Measurements from ENCODE around the gene NHEJ1.

The NHEJ1 gene

DNA sequence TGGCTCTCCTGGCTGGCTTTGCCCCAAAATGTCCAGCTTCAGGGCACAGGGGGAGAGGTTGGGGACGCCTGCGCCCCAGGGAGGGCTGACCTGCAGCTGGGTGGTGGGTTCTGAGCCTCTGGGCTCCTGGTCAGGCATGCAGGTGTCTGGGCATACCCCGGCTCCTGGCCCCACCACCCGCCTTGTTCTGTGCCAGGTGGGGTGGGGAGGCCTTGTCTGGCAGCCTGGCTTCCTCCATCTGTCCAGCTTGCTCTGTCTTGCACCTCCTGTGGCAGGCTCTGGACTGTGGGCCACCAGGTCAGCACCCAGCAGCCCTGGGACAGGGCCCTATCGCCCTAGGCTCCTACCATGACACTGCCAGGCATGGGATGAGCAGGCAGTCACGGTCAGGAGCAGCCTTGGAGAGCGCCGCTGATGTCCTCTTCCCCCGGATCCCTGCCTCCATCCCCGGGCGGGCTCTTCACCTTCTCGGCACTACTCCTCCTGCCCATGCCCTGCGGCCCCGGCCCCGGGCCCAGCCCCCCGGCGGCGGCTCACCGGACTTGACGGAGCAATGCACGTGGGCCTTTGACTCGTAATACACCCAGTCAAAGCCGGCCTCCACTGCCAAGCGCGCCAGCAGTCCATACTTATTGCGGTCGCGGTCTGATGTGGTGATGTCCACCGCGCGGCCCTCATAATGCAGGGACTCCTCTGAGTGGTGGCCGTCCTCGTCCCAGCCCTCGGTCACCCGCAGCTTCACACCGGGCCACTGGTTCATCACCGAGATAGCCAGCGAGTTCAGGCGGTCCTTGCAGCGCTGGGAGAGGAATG is 103.5 kb downstream of the NHEJ1 start:
- no peak overlapping the region for H3K4me2 ChIP-seq (ENCODE audit: low read length)
- WGBS (ENCODE audit: extremely low coverage, insufficient coverage, insufficient read length): no CpG with 5 or more reads among the region's 40 CpGs

DNA sequence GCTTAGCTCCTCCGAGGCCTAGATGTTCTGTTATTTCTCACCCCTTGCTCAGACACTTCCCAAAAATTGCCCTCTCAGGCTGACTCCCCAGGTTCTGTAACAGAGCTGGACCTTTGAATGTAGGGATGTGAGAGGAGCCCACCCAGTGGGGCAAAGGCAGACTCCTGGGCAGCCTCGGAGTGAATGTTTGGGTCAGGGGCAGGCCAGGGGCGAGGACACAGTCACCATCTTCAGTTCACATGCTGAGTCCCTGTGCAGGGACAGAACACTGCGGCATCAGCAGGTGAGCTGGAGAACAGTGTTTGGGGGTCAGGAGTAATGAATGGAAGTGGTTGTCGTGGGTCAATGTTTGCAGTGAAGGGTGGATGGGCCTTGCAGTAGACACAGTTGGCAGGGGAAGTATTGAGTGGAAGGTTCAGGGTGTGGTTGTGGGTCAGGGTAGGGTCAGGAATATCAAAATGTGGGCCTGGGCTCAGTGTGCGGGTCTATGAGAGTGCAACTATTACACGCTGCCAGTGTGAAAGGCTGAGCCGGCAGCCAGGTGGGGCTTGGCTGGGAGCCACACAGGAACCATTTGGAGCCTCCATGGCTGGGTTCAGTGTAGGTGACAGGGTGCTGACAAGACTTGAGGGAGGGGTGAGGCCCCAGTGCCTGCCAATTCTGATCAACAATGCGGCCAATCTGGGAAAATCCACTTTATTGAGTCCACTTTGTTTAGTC is 104.3 kb downstream of the NHEJ1 start:
- no CpG with 5 or more reads among the region's 9 CpGs for WGBS (ENCODE audit: extremely low coverage, insufficient coverage, insufficient read length)
- no peaks in the 10 kb centered on the region for H3K79me1 ChIP-seq (ENCODE audit: low read length)
- no peak overlapping the region for H4K12ac ChIP-seq (ENCODE audit: low read depth, low read length)
- peaks cover 58% of the 10 kb centered on the region for H3K27me3 ChIP-seq (ENCODE audit: insufficient read depth, low read length)
- H4K8ac ChIP-seq (ENCODE audit: low read depth, low read length): no peak overlapping the region
- H3K4me1 ChIP-seq (ENCODE audit: control insufficient read depth in 1 of 2, insufficient read depth in 2 of 2, low read length in 2 of 2): peaks cover 0 to 2% of the 10 kb centered on the region in 2 experiments
- H3K18ac ChIP-seq (ENCODE audit: low read length): no peak overlapping the region
- no peak overlapping the region for H3K4me2 ChIP-seq (ENCODE audit: low read length)
- no peak overlapping the region for H4K91ac ChIP-seq (ENCODE audit: low read depth, low read length)
- no peak overlapping the region for H3K27ac ChIP-seq (ENCODE audit: low read depth, low read length)
- H2AFZ ChIP-seq (ENCODE audit: insufficient read depth, low read length, poor library complexity): no peak overlapping the region
- no peak for DNase-seq
- H3K36me3 ChIP-seq (ENCODE audit: control insufficient read depth in 1 of 2, insufficient read depth in 2 of 2, low read length in 2 of 2): no peaks in the 10 kb centered on the region
- no peak overlapping the region for H3K4me3 ChIP-seq (ENCODE audit: low read depth, low read length)
- H2BK5ac ChIP-seq (ENCODE audit: low read depth, low read length, poor library complexity): no peak overlapping the region
- H3K14ac ChIP-seq (ENCODE audit: low read length): no peak overlapping the region
- H3K23ac ChIP-seq (ENCODE audit: low read length): no peak overlapping the region
- H2BK12ac ChIP-seq (ENCODE audit: low read length): no peak overlapping the region
- no peak overlapping the region for H3K9ac ChIP-seq (ENCODE audit: low read length)
- no peak overlapping the region for H3K4ac ChIP-seq (ENCODE audit: low read depth, low read length)
- H2AK5ac ChIP-seq (ENCODE audit: low read length): no peak overlapping the region
- H2BK120ac ChIP-seq (ENCODE audit: insufficient read depth, low read length, poor library complexity): no peak overlapping the region
- H3K79me2 ChIP-seq (ENCODE audit: control insufficient read depth, insufficient read depth, low read length, poor library complexity): no peaks in the 10 kb centered on the region
- peaks cover 8% of the 10 kb centered on the region for H3K9me3 ChIP-seq (ENCODE audit: insufficient read depth, low read depth, low read length)

More for the DNA sequence above, 103.5 kb downstream of the NHEJ1 start:
- Histone ChIP-seq H3K27ac (ENCODE audit: low read depth, low read length) (no peak overlapping the region), H3K27me3 (ENCODE audit: insufficient read depth, low read length) (peaks cover 63% of the 10 kb centered on the region), H3K23ac (ENCODE audit: low read length) (no peak overlapping the region), H4K8ac (ENCODE audit: low read depth, low read length) (no peak overlapping the region), H4K12ac (ENCODE audit: low read depth, low read length) (no peak overlapping the region), H2AK5ac (ENCODE audit: low read length) (no peak overlapping the region), H2BK5ac (ENCODE audit: low read depth, low read length, poor library complexity) (no peak overlapping the region), H4K91ac (ENCODE audit: low read depth, low read length) (no peak overlapping the region), H3K4ac (ENCODE audit: low read depth, low read length) (no peak overlapping the region), H2AFZ (ENCODE audit: insufficient read depth, low read length, poor library complexity) (no peak overlapping the region), H3K79me2 (ENCODE audit: control insufficient read depth, insufficient read depth, low read length, poor library complexity) (no peaks in the 10 kb centered on the region), H3K14ac (ENCODE audit: low read length) (no peak overlapping the region), H3K9ac (ENCODE audit: low read length) (no peak overlapping the region), H3K18ac (ENCODE audit: low read length) (no peak overlapping the region), H2BK12ac (ENCODE audit: low read length) (no peak overlapping the region), H3K4me3 (ENCODE audit: low read depth, low read length) (no peak overlapping the region), H3K4me1 (ENCODE audit: control insufficient read depth in 1 of 2, insufficient read depth in 2 of 2, low read length in 2 of 2) (peaks cover 0 to 2% of the 10 kb centered on the region in 2 experiments), H3K36me3 (ENCODE audit: control insufficient read depth in 1 of 2, insufficient read depth in 2 of 2, low read length in 2 of 2) (no peaks in the 10 kb centered on the region), H3K9me3 (ENCODE audit: insufficient read depth, low read depth, low read length) (peaks cover 8% of the 10 kb centered on the region), H2BK120ac (ENCODE audit: insufficient read depth, low read length, poor library complexity) (no peak overlapping the region), H3K79me1 (ENCODE audit: low read length) (no peaks in the 10 kb centered on the region)
- DNase-seq: no peak

DNA sequence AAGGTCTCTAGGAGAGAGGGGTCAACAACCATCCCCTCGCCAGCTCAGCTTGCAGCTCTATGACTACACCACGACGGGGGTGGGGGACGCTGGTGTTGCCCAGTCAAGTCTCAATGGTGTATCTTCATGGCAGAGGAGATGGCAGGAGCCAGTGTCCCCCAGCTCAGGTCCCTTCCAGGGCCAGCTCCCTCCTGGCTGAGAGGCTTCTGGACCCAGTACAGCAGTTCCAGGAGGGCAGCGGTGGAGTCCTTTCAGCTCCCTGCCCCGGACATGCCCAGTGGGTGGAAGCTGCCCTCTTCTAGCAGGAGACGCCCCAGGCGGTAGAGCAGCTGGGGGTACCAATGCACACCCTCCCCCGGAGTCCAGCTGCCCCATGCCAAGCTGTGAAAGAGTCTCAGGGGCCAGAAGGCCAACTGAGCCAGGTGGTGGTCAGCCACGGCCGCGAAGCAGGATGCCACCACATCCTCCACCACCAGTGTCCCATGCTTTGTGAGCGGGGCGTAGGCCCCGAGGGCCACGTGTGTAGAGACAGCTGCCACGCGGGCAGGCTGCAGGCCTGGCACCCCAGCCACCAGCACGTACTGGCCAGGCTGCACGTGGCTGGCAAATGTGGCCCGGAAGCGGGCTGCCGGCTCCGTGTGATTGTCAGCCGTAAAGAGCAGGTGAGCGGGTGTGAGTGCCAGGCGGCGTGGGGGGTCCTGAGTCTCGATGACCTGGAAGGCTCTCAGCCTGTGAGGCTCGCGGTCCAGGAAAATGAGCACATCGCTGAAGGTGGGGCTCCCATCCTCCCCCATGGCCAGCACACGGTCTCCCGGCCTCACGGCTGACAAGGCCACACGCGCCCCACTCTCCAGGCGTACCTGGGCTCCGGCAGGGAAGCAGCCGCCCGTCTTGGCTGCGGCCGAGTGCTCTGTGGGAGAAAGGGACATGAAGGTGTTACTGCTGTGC is 105.4 kb downstream of the NHEJ1 start:
- Histone ChIP-seq H2BK120ac (ENCODE audit: insufficient read depth, low read length, poor library complexity) (no peak overlapping the region), H3K36me3 (ENCODE audit: control insufficient read depth in 1 of 2, insufficient read depth in 2 of 2, low read length in 2 of 2) (no peaks in the 10 kb centered on the region), H3K9me3 (ENCODE audit: insufficient read depth, low read depth, low read length) (peaks cover 5% of the 10 kb centered on the region), H3K23ac (ENCODE audit: low read length) (no peak overlapping the region), H3K14ac (ENCODE audit: low read length) (no peak overlapping the region), H3K27ac (ENCODE audit: low read depth, low read length) (no peak overlapping the region), H3K4ac (ENCODE audit: low read depth, low read length) (no peak overlapping the region), H4K8ac (ENCODE audit: low read depth, low read length) (no peak overlapping the region), H2BK5ac (ENCODE audit: low read depth, low read length, poor library complexity) (no peak overlapping the region), H2AK5ac (ENCODE audit: low read length) (no peak overlapping the region), H4K91ac (ENCODE audit: low read depth, low read length) (no peak overlapping the region), H3K18ac (ENCODE audit: low read length) (no peak overlapping the region), H3K79me1 (ENCODE audit: low read length) (no peaks in the 10 kb centered on the region), H2BK12ac (ENCODE audit: low read length) (no peak overlapping the region), H3K9ac (ENCODE audit: low read length) (no peak overlapping the region), H3K4me2 (ENCODE audit: low read length) (no peak overlapping the region), H3K4me3 (ENCODE audit: low read depth, low read length) (no peak overlapping the region), H4K12ac (ENCODE audit: low read depth, low read length) (no peak overlapping the region), H2AFZ (ENCODE audit: insufficient read depth, low read length, poor library complexity) (no peak overlapping the region), H3K27me3 (ENCODE audit: insufficient read depth, low read length) (peaks cover 53% of the 10 kb centered on the region), H3K79me2 (ENCODE audit: control insufficient read depth, insufficient read depth, low read length, poor library complexity) (no peaks in the 10 kb centered on the region), H3K4me1 (ENCODE audit: control insufficient read depth in 1 of 2, insufficient read depth in 2 of 2, low read length in 2 of 2) (peaks cover 0 to 2% of the 10 kb centered on the region in 2 experiments)
- no CpG with 5 or more reads among the region's 43 CpGs for WGBS (ENCODE audit: extremely low coverage, insufficient coverage, insufficient read length)
- no peak for DNase-seq

DNA sequence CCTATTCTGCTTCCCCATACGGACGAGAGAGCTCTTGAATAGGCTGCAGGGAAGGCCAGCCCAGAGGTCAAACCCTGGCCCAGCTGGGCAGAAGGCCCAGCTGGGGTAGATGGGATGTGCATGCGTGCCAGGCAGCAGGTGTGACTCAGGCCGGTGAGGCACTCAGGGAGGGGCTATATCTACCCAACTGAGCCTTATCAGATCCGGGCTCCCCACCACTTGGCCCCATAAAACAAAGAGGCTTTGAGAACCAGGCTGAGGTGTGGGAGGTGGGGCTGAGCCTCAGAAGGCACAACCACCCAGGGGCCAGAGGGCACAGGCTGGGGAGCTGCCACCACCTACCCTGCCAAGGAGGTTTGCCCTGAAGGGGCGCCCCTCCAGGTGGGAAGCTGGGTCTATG is 111.3 kb downstream of the NHEJ1 start:
- no peak overlapping the region for H3K18ac ChIP-seq (ENCODE audit: low read length)
- no peak overlapping the region for H4K8ac ChIP-seq (ENCODE audit: low read depth, low read length)
- H3K79me2 ChIP-seq (ENCODE audit: control insufficient read depth, insufficient read depth, low read length, poor library complexity): no peaks in the 10 kb centered on the region
- no peak overlapping the region for H3K14ac ChIP-seq (ENCODE audit: low read length)
- H3K27me3 ChIP-seq (ENCODE audit: insufficient read depth, low read length): peaks cover 5% of the 10 kb centered on the region
- no peaks in the 10 kb centered on the region for H3K4me1 ChIP-seq (ENCODE audit: control insufficient read depth in 1 of 2, insufficient read depth in 2 of 2, low read length in 2 of 2)
- no peak overlapping the region for H3K4me3 ChIP-seq (ENCODE audit: low read depth, low read length)
- no peak overlapping the region for H4K91ac ChIP-seq (ENCODE audit: low read depth, low read length)
- DNase-seq: no peak
- WGBS (ENCODE audit: extremely low coverage, insufficient coverage, insufficient read length): no CpG with 5 or more reads among the region's 6 CpGs
- H3K23ac ChIP-seq (ENCODE audit: low read length): no peak overlapping the region
- no peak overlapping the region for H2BK120ac ChIP-seq (ENCODE audit: insufficient read depth, low read length, poor library complexity)
- H3K36me3 ChIP-seq (ENCODE audit: control insufficient read depth in 1 of 2, insufficient read depth in 2 of 2, low read length in 2 of 2): no peaks in the 10 kb centered on the region
- H2BK12ac ChIP-seq (ENCODE audit: low read length): no peak overlapping the region
- H3K9me3 ChIP-seq (ENCODE audit: insufficient read depth, low read depth, low read length): no peaks in the 10 kb centered on the region
- H3K4me2 ChIP-seq (ENCODE audit: low read length): no peak overlapping the region
- no peak overlapping the region for H2AK5ac ChIP-seq (ENCODE audit: low read length)
- H3K79me1 ChIP-seq (ENCODE audit: low read length): no peaks in the 10 kb centered on the region
- no peak overlapping the region for H3K27ac ChIP-seq (ENCODE audit: low read depth, low read length)
- no peak overlapping the region for H4K12ac ChIP-seq (ENCODE audit: low read depth, low read length)
- H3K4ac ChIP-seq (ENCODE audit: low read depth, low read length): no peak overlapping the region
- no peak overlapping the region for H3K9ac ChIP-seq (ENCODE audit: low read length)
- H2AFZ ChIP-seq (ENCODE audit: insufficient read depth, low read length, poor library complexity): no peak overlapping the region
- no peak overlapping the region for H2BK5ac ChIP-seq (ENCODE audit: low read depth, low read length, poor library complexity)

All from trophoblast cell (in vitro differentiated cells and primary cell).